Neutrophil (primary cell): ENCODE results near the gene ATXN1.

Experiments
- H3K27ac ChIP-seq: fragments of 200-600 bp; sonication (generic); 2 replicates; pipeline ENCODE4 v1.5.1; 2016; ENCODE audit warnings: mild to moderate bottlenecking, moderate library complexity
- H3K27me3 ChIP-seq: fragments of 200-600 bp; sonication (generic); 2 replicates; pipeline ENCODE4 v1.6.0; 2016; ENCODE audit warnings: mild to moderate bottlenecking
- H3K36me3 ChIP-seq: fragments of 200-600 bp; sonication (generic); 2 replicates; pipeline ENCODE4 v1.5.1; 2017
- H3K4me1 ChIP-seq, 2 experiments: fragments of 200-600 bp in 1 of 2; sonication (generic) in 1 of 2; 1 replicate in 1 of 2; 2 replicates in 1 of 2; pipeline versions ENCODE4 v1.5.1 to v1.6.1; 2013 to 2016; ENCODE audit warnings: low read depth in 1 of 2, low read length in 1 of 2, mild to moderate bottlenecking in 1 of 2, moderate library complexity in 1 of 2; ENCODE audit not compliant: control insufficient read depth in 1 of 2, insufficient read depth in 1 of 2
- H3K4me3 ChIP-seq, 2 experiments: fragments of 200-600 bp in 1 of 2; sonication (generic) in 1 of 2; 1 replicate in 1 of 2; 2 replicates in 1 of 2; pipeline ENCODE4 v1.5.1; 2013 to 2016; ENCODE audit warnings: low read depth in 1 of 2, low read length in 1 of 2, mild to moderate bottlenecking in 1 of 2, moderate library complexity in 1 of 2
- H3K9me3 ChIP-seq: fragments of 200-600 bp; sonication (generic); 2 replicates; pipeline ENCODE4 v1.5.1; 2016
- TF ChIP-seq, protein P1 (sequence below): fragments of 200-600 bp; sonication (generic); IDR thresholded peaks from 2 replicates; pipeline ENCODE4 v1.5.1; 2016; ENCODE audit warnings: antibody characterized with exemption

ATXN1 gene

DNA sequence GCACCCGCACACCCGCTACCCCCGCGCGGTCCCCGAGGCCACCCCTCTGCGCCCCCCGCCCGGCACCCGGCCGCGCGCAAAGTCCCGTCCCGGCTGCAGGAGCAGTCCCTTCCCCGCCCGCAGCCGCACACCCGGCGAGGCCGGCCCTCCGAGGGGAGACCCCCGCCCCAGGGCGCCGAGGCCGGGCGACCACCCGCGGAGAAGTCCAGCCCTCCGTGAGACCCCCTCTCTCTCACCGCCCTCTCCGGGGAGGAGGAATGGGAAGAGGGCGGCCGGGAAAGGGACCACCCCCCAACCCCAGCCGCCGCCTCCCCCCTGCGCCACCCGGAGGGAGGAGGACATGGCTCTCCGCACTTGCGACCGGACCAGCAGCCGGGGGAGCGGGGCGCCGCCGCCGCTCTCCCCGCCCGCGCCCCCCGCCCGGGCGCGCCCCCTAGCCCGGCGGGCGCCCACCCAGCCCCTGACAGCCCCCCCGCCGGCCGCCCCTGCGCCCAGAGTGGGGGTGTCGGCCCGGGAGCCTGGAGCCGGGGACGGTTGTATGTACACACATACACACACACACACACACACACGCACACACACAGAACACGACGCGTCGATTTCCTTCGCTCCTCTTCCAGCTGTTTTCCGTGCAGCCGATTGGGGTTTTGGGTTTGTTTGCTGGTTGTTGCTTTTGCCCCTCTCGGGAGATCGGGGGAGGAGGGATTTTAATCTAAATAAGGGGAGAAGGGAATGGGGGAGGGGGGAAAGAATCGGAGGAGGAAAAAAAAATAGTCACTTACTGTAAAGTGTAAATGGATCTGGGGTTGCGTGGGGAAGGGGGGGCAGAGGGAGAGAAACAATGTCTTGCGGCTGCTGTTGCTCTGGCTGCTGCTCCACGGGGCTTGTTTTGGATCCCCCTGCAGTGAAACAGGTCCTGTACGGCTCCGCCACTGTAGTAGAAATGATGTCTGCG, at the start of gene ATXN1:
Gene ATXN1 (minus strand): TSS at position 945 of the 955 bp plus-strand sequence.
- TF ChIP-seq, protein P1, sequence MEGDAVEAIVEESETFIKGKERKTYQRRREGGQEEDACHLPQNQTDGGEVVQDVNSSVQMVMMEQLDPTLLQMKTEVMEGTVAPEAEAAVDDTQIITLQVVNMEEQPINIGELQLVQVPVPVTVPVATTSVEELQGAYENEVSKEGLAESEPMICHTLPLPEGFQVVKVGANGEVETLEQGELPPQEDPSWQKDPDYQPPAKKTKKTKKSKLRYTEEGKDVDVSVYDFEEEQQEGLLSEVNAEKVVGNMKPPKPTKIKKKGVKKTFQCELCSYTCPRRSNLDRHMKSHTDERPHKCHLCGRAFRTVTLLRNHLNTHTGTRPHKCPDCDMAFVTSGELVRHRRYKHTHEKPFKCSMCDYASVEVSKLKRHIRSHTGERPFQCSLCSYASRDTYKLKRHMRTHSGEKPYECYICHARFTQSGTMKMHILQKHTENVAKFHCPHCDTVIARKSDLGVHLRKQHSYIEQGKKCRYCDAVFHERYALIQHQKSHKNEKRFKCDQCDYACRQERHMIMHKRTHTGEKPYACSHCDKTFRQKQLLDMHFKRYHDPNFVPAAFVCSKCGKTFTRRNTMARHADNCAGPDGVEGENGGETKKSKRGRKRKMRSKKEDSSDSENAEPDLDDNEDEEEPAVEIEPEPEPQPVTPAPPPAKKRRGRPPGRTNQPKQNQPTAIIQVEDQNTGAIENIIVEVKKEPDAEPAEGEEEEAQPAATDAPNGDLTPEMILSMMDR = no peak
- peak within 1 kb of the TSS; percentile 80 to 92 for H3K4me3 ChIP-seq

DNA sequence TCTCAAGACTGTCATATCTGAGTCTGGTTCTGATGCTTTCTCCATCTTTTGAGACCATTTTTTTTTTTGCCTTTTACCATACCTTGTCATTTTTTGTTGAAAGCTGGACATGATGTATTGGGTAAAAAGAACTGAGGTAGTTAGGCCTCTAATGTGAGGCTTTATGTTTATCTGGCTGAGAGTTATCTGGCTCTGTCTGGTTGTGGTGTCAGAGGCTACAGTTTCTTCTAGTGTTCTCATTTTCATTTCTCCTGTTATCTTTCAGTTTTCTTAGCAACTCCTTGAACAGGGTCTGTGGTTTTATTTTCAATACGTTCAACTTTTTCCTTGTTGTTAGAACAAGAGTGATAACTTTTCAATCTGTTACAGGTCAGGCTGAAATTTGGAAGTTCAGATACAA, 49.2 kb upstream of the ATXN1 start:
- no peak overlapping the region for H3K27ac ChIP-seq
- H3K4me3 ChIP-seq = no peak overlapping the region
- H3K9me3 ChIP-seq = peaks cover 16% of the 10 kb centered on the region
- H3K36me3 ChIP-seq = no peaks in the 10 kb centered on the region
- H3K27me3 ChIP-seq = no peaks in the 10 kb centered on the region
- peaks cover 0 to 3% of the 10 kb centered on the region in 2 experiments for H3K4me1 ChIP-seq
- TF ChIP-seq, protein P1 = no peak

More for the DNA sequence above, at the start of gene ATXN1:
- Histone ChIP-seq H3K27me3 (no peaks in the 10 kb centered on the region), H3K4me1 (peaks cover 52 to 55% of the 10 kb centered on the region in 2 experiments), H3K36me3 (no peaks in the 10 kb centered on the region), H3K9me3 (no peaks in the 10 kb centered on the region), H3K27ac (peak within 1 kb of the TSS; percentile 96)

DNA sequence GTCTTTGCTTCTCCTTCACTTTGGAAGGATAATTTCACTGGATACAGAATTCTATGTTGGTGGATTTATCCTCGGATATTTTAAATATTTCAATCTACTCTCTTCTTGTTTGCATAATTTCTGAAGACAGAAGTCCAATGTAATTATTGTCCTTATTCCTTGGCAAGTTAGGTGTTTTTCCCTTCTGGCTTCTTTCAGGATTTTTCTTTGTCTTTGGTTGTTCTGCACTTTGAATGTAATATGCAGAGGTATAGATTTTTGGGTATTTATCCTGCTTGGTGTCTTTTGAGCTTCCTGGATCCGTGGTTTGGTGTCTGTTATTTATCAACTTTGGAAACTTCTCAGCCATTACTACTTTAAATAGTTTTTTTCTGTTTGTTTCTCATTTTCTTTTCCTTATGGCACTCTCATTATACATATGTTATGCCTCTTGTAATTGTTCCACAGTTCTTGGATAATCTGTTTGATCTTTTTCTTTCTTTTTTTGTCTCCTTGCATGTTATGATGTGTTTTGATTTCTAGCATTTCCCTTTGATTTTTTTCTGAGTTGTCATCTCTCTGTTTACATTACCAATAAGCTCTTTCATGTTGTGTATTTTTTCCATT, 48.6 kb upstream of the ATXN1 start:
- no peaks in the 10 kb centered on the region for H3K27me3 ChIP-seq
- H3K27ac ChIP-seq = no peak overlapping the region
- TF ChIP-seq, protein P1 = no peak
- no peak overlapping the region for H3K4me3 ChIP-seq
- H3K4me1 ChIP-seq = peaks cover 2 to 9% of the 10 kb centered on the region in 2 experiments
- no peaks in the 10 kb centered on the region for H3K36me3 ChIP-seq
- H3K9me3 ChIP-seq = peaks cover 16% of the 10 kb centered on the region

DNA sequence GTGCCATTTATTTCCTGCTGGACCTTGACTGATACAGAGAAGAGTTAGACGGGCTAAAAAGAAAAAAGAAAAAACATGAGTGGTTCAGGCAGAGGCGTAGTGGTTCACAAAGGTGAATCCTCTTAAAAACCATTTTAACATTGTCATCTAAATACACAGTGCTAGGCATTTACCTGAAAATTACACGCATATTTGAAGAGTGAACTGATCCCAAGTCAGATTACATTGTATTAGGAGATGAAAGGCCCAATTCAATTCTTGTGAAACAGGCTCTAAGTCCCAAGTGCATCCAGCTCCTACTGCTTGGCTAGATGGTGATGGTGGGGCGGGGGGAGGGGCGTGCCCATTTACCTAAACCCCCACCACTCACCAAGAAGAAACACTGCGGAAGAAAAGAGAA, 46.7 kb upstream of the ATXN1 start:
- Histone ChIP-seq H3K36me3 (no peaks in the 10 kb centered on the region), H3K27ac (no peak overlapping the region), H3K4me1 (peaks cover 7 to 15% of the 10 kb centered on the region in 2 experiments), H3K4me3 (no peak overlapping the region), H3K27me3 (no peaks in the 10 kb centered on the region), H3K9me3 (peaks cover 12% of the 10 kb centered on the region)
- TF ChIP-seq, protein P1 = no peak

DNA sequence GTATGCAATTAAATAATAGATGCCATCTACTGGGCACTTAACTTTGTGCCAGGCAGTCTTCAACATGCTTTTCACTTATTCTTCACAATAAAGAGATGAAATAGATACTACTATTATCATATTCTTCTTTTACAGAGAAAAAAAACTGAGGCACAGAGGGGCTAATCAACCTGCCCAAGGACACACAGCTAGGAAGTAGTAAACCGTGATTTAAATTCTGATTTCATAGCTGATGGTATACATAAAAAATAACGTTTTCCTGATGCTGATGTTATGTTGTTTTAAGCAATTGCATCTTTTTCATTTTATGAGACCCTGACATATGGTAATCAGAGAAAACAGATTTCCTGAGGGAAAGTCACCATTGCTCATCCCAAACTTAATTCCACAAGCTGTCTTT, 45.1 kb upstream of the ATXN1 start:
- Histone ChIP-seq H3K27ac (no peak overlapping the region), H3K4me1 (peaks cover 7 to 19% of the 10 kb centered on the region in 2 experiments), H3K4me3 (no peak overlapping the region), H3K27me3 (no peaks in the 10 kb centered on the region), H3K9me3 (peaks cover 1% of the 10 kb centered on the region), H3K36me3 (no peaks in the 10 kb centered on the region)
- TF ChIP-seq, protein P1 = no peak
